Progenitor cell of endocrine pancreas (in vitro differentiated cells): ENCODE measurements around the gene SND1. TPM values are rescaled to one million over a fixed set of nuclear protein-coding genes. Genes with fewer than 3 reads are reported as not detected.

Experiments used
- DNase-seq: peaks from one replicate; pipeline ENCODE4 v3.0.0; 2021; ENCODE audit warnings: low spot score; ENCODE audit not compliant: unreplicated experiment
- H3K27ac Mint-ChIP-seq: 2 replicates; pipeline ENCODE4 v1.8.0; 2021; ENCODE audit warnings: mild to moderate bottlenecking, moderate library complexity, mixed read lengths
- H3K27me3 Mint-ChIP-seq: 2 replicates; pipeline ENCODE4 v1.8.0; 2021; ENCODE audit warnings: mixed read lengths
- H3K36me3 Mint-ChIP-seq: 2 replicates; pipeline ENCODE4 v1.8.0; 2022; ENCODE audit warnings: mixed read lengths; ENCODE audit not compliant: insufficient read depth
- H3K4me1 Mint-ChIP-seq: 2 replicates; pipeline ENCODE4 v1.8.0; 2021; ENCODE audit warnings: low read depth, mixed read lengths
- H3K4me3 Mint-ChIP-seq: 2 replicates; pipeline ENCODE4 v1.8.0; 2021; ENCODE audit warnings: low read depth, mild to moderate bottlenecking, moderate library complexity, mixed read lengths
- H3K9me3 Mint-ChIP-seq: 2 replicates; pipeline ENCODE4 v1.8.0; 2021; ENCODE audit warnings: low read depth, mixed read lengths
- CTCF ChIP-seq: fragments of 200-600 bp; sonication (generic); IDR thresholded peaks from one replicate; pipeline ENCODE4 v1.5.0; 2021; ENCODE audit warnings: antibody characterized with exemption, mild to moderate bottlenecking; ENCODE audit not compliant: unreplicated experiment
- total RNA-seq: library from RNA; stranded (reverse); gene quantifications from 2 replicates; pipeline ENCODE4 v1.2.1, GENCODE V29; 2021

SND1 gene
- total RNA-seq, 1 donor from 2014 or later = 213 TPM

- H3K4me1 Mint-ChIP-seq = no peaks in the 10 kb centered on the region
- H3K36me3 Mint-ChIP-seq = peaks cover 35% of the 10 kb centered on the region
- no peaks in the 10 kb centered on the region for H3K27me3 Mint-ChIP-seq
- H3K4me3 Mint-ChIP-seq = no peak overlapping the region
- H3K9me3 Mint-ChIP-seq = peaks cover 12% of the 10 kb centered on the region
- TF ChIP-seq CTCF = no peak
- no peak overlapping the region for H3K27ac Mint-ChIP-seq
- DNase-seq = no peak
These were observed 63.3 kb downstream of the SND1 start for GRCh38 chr7:127715272-127715671.

GRCh38 chr7:127715901-127716300, 63.9 kb downstream of the SND1 start:
- peaks cover 9% of the 10 kb centered on the region for H3K9me3 Mint-ChIP-seq
- no peak overlapping the region for H3K4me3 Mint-ChIP-seq
- peaks cover 31% of the 10 kb centered on the region for H3K36me3 Mint-ChIP-seq
- no peak for TF ChIP-seq CTCF
- H3K4me1 Mint-ChIP-seq = no peaks in the 10 kb centered on the region
- DNase-seq = no peak
- no peaks in the 10 kb centered on the region for H3K27me3 Mint-ChIP-seq
- no peak overlapping the region for H3K27ac Mint-ChIP-seq

GRCh38 chr7:127717502-127718339, 65.7 kb downstream of the SND1 start:
- Mint-ChIP-seq H3K27me3 (no peaks in the 10 kb centered on the region), H3K9me3 (no peaks in the 10 kb centered on the region), H3K4me3 (no peak overlapping the region), H3K27ac (no peak overlapping the region), H3K36me3 (peaks cover 25% of the 10 kb centered on the region), H3K4me1 (no peaks in the 10 kb centered on the region)
- TF ChIP-seq CTCF = no peak
- DNase-seq = no peak

- Mint-ChIP-seq H3K27ac (no peak overlapping the region), H3K36me3 (peaks cover 25% of the 10 kb centered on the region), H3K27me3 (no peaks in the 10 kb centered on the region), H3K4me3 (no peak overlapping the region), H3K9me3 (no peaks in the 10 kb centered on the region), H3K4me1 (no peaks in the 10 kb centered on the region)
- no peak for TF ChIP-seq CTCF
- DNase-seq = no peak
These were observed 66.3 kb downstream of the SND1 start for GRCh38 chr7:127718340-127718679.

GRCh38 chr7:127726476-127726875, 74.5 kb downstream of the SND1 start:
- Mint-ChIP-seq H3K9me3 (no peaks in the 10 kb centered on the region), H3K4me3 (no peak overlapping the region), H3K36me3 (peaks cover 21% of the 10 kb centered on the region), H3K27ac (no peak overlapping the region), H3K4me1 (peaks cover 1% of the 10 kb centered on the region), H3K27me3 (no peaks in the 10 kb centered on the region)
- TF ChIP-seq CTCF = no peak
- DNase-seq = no peak
